Neuronal stem cell (in vitro differentiated cells): ENCODE data around the gene NHS.
A peak's percentile ranks its signal among the peaks of the same experiment; 100 is the strongest.

Experiments
- DNase-seq: peaks from one replicate; pipeline ENCODE4 v3.0.0-alpha.2; 2013; ENCODE audit warnings: low spot score
- H2AFZ ChIP-seq: one replicate; pipeline ENCODE4 v1.6.1; 2013; ENCODE audit warnings: mild to moderate bottlenecking, low read length, inconsistent platforms
- H2AK5ac ChIP-seq: 2 replicates; pipeline ENCODE4 v1.6.1; 2013; ENCODE audit warnings: low read depth, mild to moderate bottlenecking, inconsistent platforms, low read length, moderate library complexity, mixed read lengths
- H2BK120ac ChIP-seq: 2 replicates; pipeline ENCODE4 v1.6.1; 2013; ENCODE audit warnings: low read depth, mild to moderate bottlenecking, inconsistent platforms, low read length, moderate library complexity, mixed read lengths
- H2BK12ac ChIP-seq: one replicate; pipeline ENCODE4 v1.6.1; 2013; ENCODE audit warnings: low read length, inconsistent platforms
- H2BK15ac ChIP-seq: 2 replicates; pipeline ENCODE4 v1.6.1; 2013; ENCODE audit warnings: mild to moderate bottlenecking, low read length, inconsistent platforms, mixed read lengths
- H2BK5ac ChIP-seq: one replicate; pipeline ENCODE4 v1.6.1; 2013; ENCODE audit warnings: inconsistent platforms, mild to moderate bottlenecking, low read length, moderate library complexity
- H3K14ac ChIP-seq: one replicate; pipeline ENCODE4 v1.6.1; 2013; ENCODE audit warnings: low read length, inconsistent platforms
- H3K18ac ChIP-seq: 2 replicates; pipeline ENCODE4 v1.6.1; 2013; ENCODE audit warnings: low read length, inconsistent platforms
- H3K23ac ChIP-seq: 2 replicates; pipeline ENCODE4 v1.6.1; 2013; ENCODE audit warnings: low read depth, mild to moderate bottlenecking, mixed read lengths, low read length, inconsistent platforms; ENCODE audit not compliant: poor library complexity
- H3K27ac ChIP-seq: replicated peaks from 3 replicates; pipeline ENCODE4 v1.5.1; 2013; ENCODE audit warnings: low read length, inconsistent platforms
- H3K27me3 ChIP-seq, 3 experiments: 2 replicates each; pipeline ENCODE4 v1.6.1; 2013; ENCODE audit warnings: low read length in 3 of 3, mild to moderate bottlenecking in 2 of 3, inconsistent platforms in 1 of 3, low read depth in 1 of 3, mixed read lengths in 1 of 3, moderate library complexity in 1 of 3; ENCODE audit not compliant: control insufficient read depth in 3 of 3, insufficient read depth in 3 of 3
- H3K36me3 ChIP-seq, 2 donors: replicated peaks in 1 of 2; 2 replicates each; pipeline ENCODE4 v1.6.1; 2013; ENCODE audit warnings: low read length in 2 of 2; ENCODE audit not compliant: control insufficient read depth in 2 of 2, insufficient read depth in 2 of 2
- H3K4ac ChIP-seq: 2 replicates; pipeline ENCODE4 v1.6.1; 2013; ENCODE audit warnings: inconsistent platforms, mild to moderate bottlenecking, low read length, moderate library complexity
- H3K4me1 ChIP-seq, 2 donors: 1 replicate in 1 of 2; 2 replicates in 1 of 2; pipeline ENCODE4 v1.6.1; 2013; ENCODE audit warnings: low read length in 2 of 2, low read depth in 1 of 2; ENCODE audit not compliant: control insufficient read depth in 2 of 2, insufficient read depth in 1 of 2
- H3K4me2 ChIP-seq: one replicate; pipeline ENCODE4 v1.6.1; 2013; ENCODE audit warnings: mild to moderate bottlenecking, low read length, inconsistent platforms; ENCODE audit not compliant: insufficient read depth, poor library complexity, severe bottlenecking
- H3K4me3 ChIP-seq, 2 donors: 2 replicates each; pipeline ENCODE4 v1.5.1; 2013; ENCODE audit warnings: low read length in 2 of 2, mild to moderate bottlenecking in 2 of 2, inconsistent platforms in 1 of 2, moderate library complexity in 1 of 2
- H3K79me1 ChIP-seq: one replicate; pipeline ENCODE4 v1.6.1; 2013; ENCODE audit warnings: low read depth, mild to moderate bottlenecking, inconsistent platforms, low read length, moderate library complexity
- H3K9ac ChIP-seq: one replicate; pipeline ENCODE4 v1.6.1; 2013; ENCODE audit warnings: mild to moderate bottlenecking, low read depth, low read length, inconsistent platforms; ENCODE audit not compliant: poor library complexity
- H3K9me3 ChIP-seq, 2 donors: replicated peaks in 1 of 2; 2 replicates each; pipeline versions ENCODE3 to v1.6.1; 2013; ENCODE audit warnings: low read length in 2 of 2, mild to moderate bottlenecking in 2 of 2, inconsistent platforms in 1 of 2, low read depth in 1 of 2, mixed read lengths in 1 of 2, moderate library complexity in 1 of 2; ENCODE audit not compliant: control insufficient read depth in 2 of 2, insufficient read depth in 1 of 2
- H4K8ac ChIP-seq: one replicate; pipeline ENCODE4 v1.6.1; 2013; ENCODE audit warnings: low read depth, mild to moderate bottlenecking, inconsistent platforms, low read length, moderate library complexity
- H4K91ac ChIP-seq: one replicate; pipeline ENCODE4 v1.6.1; 2013; ENCODE audit warnings: low read length, low read depth, mild to moderate bottlenecking, inconsistent platforms; ENCODE audit not compliant: poor library complexity
- WGBS, 2 donors: extraction: QIAGEN DNeasy Blood & Tissue Kit; methylation state at CpG; one replicate each; pipeline ENCODE4 v1.1.7; 2013; ENCODE audit warnings: missing lambda C conversion rate in 2 of 2, mixed read lengths in 1 of 2; ENCODE audit not compliant: insufficient read length in 2 of 2, insufficient replicate concordance in 1 of 2; ENCODE audit errors: extremely low coverage in 2 of 2; 5-methylcytosine and 5-hydroxymethylcytosine counted together

Gene NHS

GRCh38 chrX:17375637-17376430, 834 bp downstream of the NHS start:
- peaks cover 0 to 18% (median 9%) of the 10 kb centered on the region in 3 experiments for H3K27me3 ChIP-seq
- H3K14ac ChIP-seq, result no peak overlapping the region

GRCh38 chrX:17376431-17377077, 1.6 kb downstream of the NHS start:
- H2BK12ac ChIP-seq, result no peak overlapping the region
- no peak overlapping the region for H3K27ac ChIP-seq
- peak overlapping the region; percentile 43 for H3K23ac ChIP-seq
- peak; percentile 2 for DNase-seq
- H3K14ac ChIP-seq, result no peak overlapping the region
- peaks cover 0 to 18% (median 5%) of the 10 kb centered on the region in 3 experiments for H3K27me3 ChIP-seq
- no peak overlapping the region for H2BK5ac ChIP-seq
- H3K36me3 ChIP-seq, result no peaks in the 10 kb centered on the region
- H3K9me3 ChIP-seq, result no peaks in the 10 kb centered on the region
- no peak overlapping the region for H3K4ac ChIP-seq
- H2BK120ac ChIP-seq, result no peak overlapping the region
- H2AFZ ChIP-seq, result peak overlapping the region; percentile 94
- H3K4me2 ChIP-seq, result peak overlapping the region; percentile 73
- WGBS, 2 donors, result no CpG with 5 or more reads among the region's 31 CpGs
- peaks cover 0 to 3% of the 10 kb centered on the region in 2 donors for H3K4me1 ChIP-seq
- no peaks in the 10 kb centered on the region for H3K79me1 ChIP-seq
- H2AK5ac ChIP-seq, result no peak overlapping the region
- peak overlapping the region; percentile 68 to 83 for H3K4me3 ChIP-seq
- no peak overlapping the region for H4K91ac ChIP-seq
- H3K9ac ChIP-seq, result peak overlapping the region; percentile 84
- no peak overlapping the region for H2BK15ac ChIP-seq
- H3K18ac ChIP-seq, result no peak overlapping the region
- no peak overlapping the region for H4K8ac ChIP-seq

More at GRCh38 chrX:17375637-17376430, 834 bp downstream of the NHS start:
- Histone ChIP-seq H3K18ac (peak overlapping the region; percentile 85), H3K23ac (peak overlapping the region; percentile 43), H3K4me2 (peak overlapping the region; percentile 73), H3K4ac (no peak overlapping the region), H2BK12ac (peak overlapping the region; percentile 41), H4K91ac (no peak overlapping the region), H3K4me3 (peak overlapping the region; percentile 68 to 83), H3K9ac (peak overlapping the region; percentile 84), H3K9me3 (no peaks in the 10 kb centered on the region), H3K27ac (no peak overlapping the region), H2AFZ (peak overlapping the region; percentile 94), H2AK5ac (no peak overlapping the region), H2BK120ac (no peak overlapping the region), H3K79me1 (no peaks in the 10 kb centered on the region), H2BK5ac (no peak overlapping the region), H4K8ac (no peak overlapping the region), H2BK15ac (no peak overlapping the region), H3K36me3 (no peaks in the 10 kb centered on the region), H3K4me1 (peaks cover 0 to 3% of the 10 kb centered on the region in 2 donors)
- DNase-seq, result peak; percentile 18
- WGBS, 2 donors, result no CpG with 5 or more reads among the region's 103 CpGs

DNA sequence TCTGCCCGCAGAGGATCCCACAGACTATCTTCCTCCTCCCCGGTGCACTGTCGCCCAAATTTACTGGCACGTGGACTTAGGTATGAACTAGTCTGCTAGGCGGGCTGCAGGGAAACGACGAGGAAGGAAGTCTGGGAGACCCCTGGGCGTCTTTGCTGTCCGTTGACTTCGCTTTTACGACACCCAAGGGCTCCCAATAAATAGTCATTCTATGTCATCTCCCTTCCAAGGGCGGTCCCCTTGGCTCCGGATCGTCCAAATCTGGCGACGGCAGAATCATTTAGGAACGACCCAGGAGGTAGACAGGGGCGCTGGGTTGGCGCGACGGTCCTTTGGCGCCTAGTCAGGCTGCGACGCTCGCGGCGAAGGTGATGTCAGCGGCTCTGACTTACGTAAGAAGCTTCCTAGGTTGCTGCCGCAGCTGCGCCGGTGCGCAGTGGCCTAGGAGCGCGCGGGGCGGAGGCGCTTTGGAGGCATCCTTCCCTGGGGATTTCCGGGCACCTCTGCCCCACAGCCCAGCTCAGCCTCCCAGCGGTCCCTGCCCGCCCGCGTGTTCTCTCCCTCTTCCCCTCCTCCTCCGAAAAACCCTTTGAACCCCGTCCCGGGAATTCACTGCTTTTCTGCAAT, 2.2 kb downstream of the NHS start:
- peaks cover 0 to 18% (median 8%) of the 10 kb centered on the region in 3 experiments for H3K27me3 ChIP-seq
- no peak overlapping the region for H4K91ac ChIP-seq
- H3K18ac ChIP-seq, result no peak overlapping the region
- H3K23ac ChIP-seq, result no peak overlapping the region
- H3K36me3 ChIP-seq, result no peaks in the 10 kb centered on the region
- peak overlapping the region; percentile 73 for H3K4me2 ChIP-seq
- no peaks in the 10 kb centered on the region for H3K9me3 ChIP-seq
- H3K9ac ChIP-seq, result no peak overlapping the region
- no peak overlapping the region for H2BK15ac ChIP-seq
- WGBS, 2 donors, result no CpG with 5 or more reads among the region's 46 CpGs
- no peak overlapping the region for H3K27ac ChIP-seq
- H3K4me1 ChIP-seq, result peaks cover 0 to 3% of the 10 kb centered on the region in 2 donors
- H2BK5ac ChIP-seq, result no peak overlapping the region
- no peak overlapping the region for H2AK5ac ChIP-seq
- peak overlapping the region; percentile 94 for H2AFZ ChIP-seq
- H2BK12ac ChIP-seq, result no peak overlapping the region
- no peak overlapping the region for H4K8ac ChIP-seq
- peak overlapping the region; percentile 68 to 83 for H3K4me3 ChIP-seq
- no peak overlapping the region for H3K4ac ChIP-seq
- no peak overlapping the region for H3K14ac ChIP-seq
- no peak overlapping the region for H2BK120ac ChIP-seq
- no peaks in the 10 kb centered on the region for H3K79me1 ChIP-seq
- DNase-seq, result peak; percentile 12

DNA sequence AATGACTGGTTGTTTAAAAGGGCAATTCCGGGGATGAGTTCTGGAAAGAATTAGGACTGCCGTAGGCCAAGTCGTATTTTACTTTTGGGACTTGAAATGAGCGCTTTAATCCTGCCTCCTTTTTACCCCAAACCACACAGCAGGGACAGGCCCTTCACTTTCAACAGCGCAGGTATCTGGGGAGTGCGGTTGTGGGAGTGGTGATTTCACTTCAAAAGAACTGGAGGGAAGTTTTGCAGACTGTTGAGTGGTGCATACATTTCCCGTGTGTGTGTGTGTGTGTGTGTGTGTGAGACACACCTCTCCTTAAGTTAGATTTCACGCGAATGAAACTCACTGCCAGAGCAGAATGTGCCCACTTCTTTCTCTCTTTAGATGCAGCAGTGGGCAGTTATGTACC, 2.8 kb downstream of the NHS start:
- Histone ChIP-seq H2BK12ac (no peak overlapping the region), H3K14ac (no peak overlapping the region), H3K4me3 (peak overlapping the region in 1 of 2 donors; percentile 68), H4K8ac (no peak overlapping the region), H3K4ac (no peak overlapping the region), H3K9ac (no peak overlapping the region), H3K79me1 (no peaks in the 10 kb centered on the region), H2BK15ac (no peak overlapping the region), H2BK120ac (no peak overlapping the region), H2BK5ac (no peak overlapping the region), H2AK5ac (no peak overlapping the region), H2AFZ (peak overlapping the region; percentile 94), H3K18ac (no peak overlapping the region), H3K4me1 (peaks cover 0 to 3% of the 10 kb centered on the region in 2 donors), H3K27ac (no peak overlapping the region), H3K4me2 (peak overlapping the region; percentile 73), H3K36me3 (no peaks in the 10 kb centered on the region), H3K23ac (no peak overlapping the region), H3K27me3 (peaks cover 0 to 18% (median 8%) of the 10 kb centered on the region in 3 experiments), H4K91ac (no peak overlapping the region), H3K9me3 (no peaks in the 10 kb centered on the region)
- no peak for DNase-seq
- no CpG with 5 or more reads among the region's 9 CpGs for WGBS, 2 donors
